Type B pancreatic cell (in vitro differentiated cells): ENCODE measurements around the gene CLCF1. TPM values are rescaled to one million over a fixed set of nuclear protein-coding genes. Genes with fewer than 3 reads are reported as not detected.

Experiments used
- DNase-seq: peaks from one replicate; pipeline ENCODE4 v3.0.0; 2021; ENCODE audit warnings: mixed read lengths; ENCODE audit not compliant: unreplicated experiment; ENCODE audit errors: extremely low spot score
- H3K27ac Mint-ChIP-seq: 2 replicates; pipeline ENCODE4 v1.8.0; 2021; ENCODE audit warnings: mild to moderate bottlenecking, mixed read lengths
- H3K27me3 Mint-ChIP-seq: 2 replicates; pipeline ENCODE4 v1.8.0; 2021; ENCODE audit warnings: mixed read lengths
- H3K36me3 Mint-ChIP-seq: 2 replicates; pipeline ENCODE4 v1.8.0; 2021; ENCODE audit warnings: mixed read lengths
- H3K4me1 Mint-ChIP-seq: one replicate; pipeline ENCODE4 v1.8.0; 2021; ENCODE audit warnings: mixed read lengths; ENCODE audit not compliant: unreplicated experiment
- H3K4me3 Mint-ChIP-seq: 2 replicates; pipeline ENCODE4 v1.8.0; 2021; ENCODE audit warnings: mild to moderate bottlenecking, mixed read lengths
- H3K9me3 Mint-ChIP-seq: 2 replicates; pipeline ENCODE4 v1.8.0; 2021; ENCODE audit warnings: mixed read lengths
- CTCF ChIP-seq: fragments of 200-600 bp; sonication (generic); conservative IDR thresholded peaks from 2 replicates; pipeline ENCODE4 v1.5.0; 2021; ENCODE audit warnings: antibody characterized with exemption, mild to moderate bottlenecking
- total RNA-seq: library from RNA; stranded (reverse); gene quantifications from 2 replicates; pipeline ENCODE4 v1.2.1, GENCODE V29; 2021; ENCODE audit warnings: low replicate concordance

Gene CLCF1
- total RNA-seq, 1 donor from 2014 or later: 3.2 TPM

- TF ChIP-seq CTCF: peak; percentile 81
- DNase-seq: peak; percentile 95
- Mint-ChIP-seq H3K36me3 (no peaks in the 10 kb centered on the region), H3K4me1 (no peaks in the 10 kb centered on the region), H3K4me3 (peak within 1 kb of the TSS; percentile 86), H3K27ac (peak within 1 kb of the TSS; percentile 76), H3K9me3 (no peaks in the 10 kb centered on the region), H3K27me3 (no peaks in the 10 kb centered on the region)
These were observed 28.2 kb upstream of the CLCF1 start, which contains the start of gene PPP1CA for GRCh38 chr11:67401495-67402191. Gene PPP1CA, minus strand, starts transcription at chr11:67401858. Its CDS starts 76 bp downstream, at chr11:67401782.

- Mint-ChIP-seq H3K36me3 (no peaks in the 10 kb centered on the region), H3K4me3 (peak overlapping the region; percentile 86), H3K9me3 (no peaks in the 10 kb centered on the region), H3K27ac (peak overlapping the region; percentile 76), H3K27me3 (no peaks in the 10 kb centered on the region), H3K4me1 (no peaks in the 10 kb centered on the region)
- no peak for DNase-seq
- no peak for TF ChIP-seq CTCF
These were observed 27.6 kb upstream of the CLCF1 start for GRCh38 chr11:67400942-67401494.

- Mint-ChIP-seq H3K27me3 (no peaks in the 10 kb centered on the region), H3K27ac (peak overlapping the region; percentile 76), H3K4me3 (peak overlapping the region; percentile 86), H3K9me3 (no peaks in the 10 kb centered on the region), H3K4me1 (no peaks in the 10 kb centered on the region), H3K36me3 (no peaks in the 10 kb centered on the region)
- TF ChIP-seq CTCF: no peak
- DNase-seq: no peak
These were observed 27.0 kb upstream of the CLCF1 start for GRCh38 chr11:67400251-67400941.

GRCh38 chr11:67398661-67399563, 25.5 kb upstream of the CLCF1 start:
- no peak for DNase-seq
- no peak for TF ChIP-seq CTCF
- Mint-ChIP-seq H3K4me1 (peaks cover 2% of the 10 kb centered on the region), H3K9me3 (no peaks in the 10 kb centered on the region), H3K27ac (no peak overlapping the region), H3K36me3 (no peaks in the 10 kb centered on the region), H3K4me3 (no peak overlapping the region), H3K27me3 (no peaks in the 10 kb centered on the region)

- H3K27me3 Mint-ChIP-seq: no peaks in the 10 kb centered on the region
- no peak overlapping the region for H3K4me3 Mint-ChIP-seq
- H3K27ac Mint-ChIP-seq: no peak overlapping the region
- no peaks in the 10 kb centered on the region for H3K36me3 Mint-ChIP-seq
- H3K4me1 Mint-ChIP-seq: peaks cover 4% of the 10 kb centered on the region
- TF ChIP-seq CTCF: no peak
- H3K9me3 Mint-ChIP-seq: no peaks in the 10 kb centered on the region
- no peak for DNase-seq
These were observed 24.7 kb upstream of the CLCF1 start for GRCh38 chr11:67397986-67398660.
